ENCODE results near the gene PDCD1.

GRCh38 chr2:241886840-241887447 is 28.2 kb upstream of the PDCD1 start:
- TF ChIP-seq CTCF (conservative IDR thresholded peaks at IDR 0.05 in 1 of 2, IDR thresholded peaks at IDR 0.05 in 1 of 2; ENCODE audit: extremely low read depth in 1 of 2, insufficient read depth in 1 of 2, low read depth in 1 of 2, low read length in 2 of 2) (no peak), EZH2 (IDR thresholded peaks at IDR 0.05; ENCODE audit: borderline replicate concordance, low read length) (no peak)
